ENCODE measurements around the gene VIPR2. TPM values are rescaled to one million over a fixed set of nuclear protein-coding genes. Genes with fewer than 3 reads are reported as not detected.

The VIPR2 gene
- total and polyA plus RNA-seq, 2 of the 13 experiments (the other 11 are each of a cell fraction or from before 2014, with no cell fraction given) = not detected

DNA sequence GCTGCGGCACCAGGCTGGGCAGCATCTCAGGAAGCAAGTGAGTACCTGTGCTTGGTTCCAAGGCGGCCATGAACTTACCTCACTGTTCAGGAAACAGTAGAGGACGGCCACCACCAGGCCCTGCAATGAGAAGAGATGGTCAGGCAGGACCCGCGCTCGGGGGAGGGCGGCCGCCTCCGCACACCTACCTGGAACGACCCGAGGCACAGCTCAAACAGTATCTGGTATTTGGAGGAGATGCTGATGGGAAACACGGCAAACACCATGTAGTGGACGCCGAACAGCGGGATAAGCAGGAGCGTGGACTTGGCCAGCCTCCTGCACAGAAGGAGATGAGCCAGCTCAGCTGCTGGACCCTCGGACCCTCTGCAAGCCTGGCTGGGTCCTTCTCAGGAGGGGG is 112.9 kb downstream of the VIPR2 start:
- H3K27ac ChIP-seq (ENCODE audit: extremely low read length, insufficient read depth, low read length) = no peak overlapping the region

More for the DNA sequence above, 112.9 kb downstream of the VIPR2 start:
- TF ChIP-seq, protein P1, sequence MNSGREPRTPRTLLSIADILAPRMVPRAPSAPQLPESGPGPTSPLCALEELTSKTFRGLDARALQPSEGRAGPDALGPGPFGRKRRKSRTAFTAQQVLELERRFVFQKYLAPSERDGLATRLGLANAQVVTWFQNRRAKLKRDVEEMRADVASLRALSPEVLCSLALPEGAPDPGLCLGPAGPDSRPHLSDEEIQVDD (CRISPR knock-in tag; IDR thresholded peaks at IDR 0.05; ENCODE audit: borderline replicate concordance) = no peak
- TF ChIP-seq ZNF337 (CRISPR knock-in tag; IDR thresholded peaks at IDR 0.05; ENCODE audit: borderline replicate concordance, low read depth) (no peak), SALL2 (CRISPR knock-in tag; IDR thresholded peaks at IDR 0.05) (no peak), ZNF557 (CRISPR knock-in tag; IDR thresholded peaks at IDR 0.05) (no peak), ZNF432 (CRISPR knock-in tag; IDR thresholded peaks at IDR 0.05; ENCODE audit: borderline replicate concordance) (no peak), RBM39 (IDR thresholded peaks at IDR 0.05; ENCODE audit: low read depth, low read length, poor library complexity, severe bottlenecking) (no peak), AGO2 (optimal IDR thresholded peaks at IDR 0.05; ENCODE audit: low read depth, low read length) (no peak), ZFP36L1 (CRISPR knock-in tag; IDR thresholded peaks at IDR 0.05) (no peak), TBX3 (IDR thresholded peaks at IDR 0.05; ENCODE audit: borderline replicate concordance) (no peak), HDAC2 (CRISPR knock-in tag; IDR thresholded peaks at IDR 0.05) (no peak), SMC3 (IDR thresholded peaks at IDR 0.05; ENCODE audit: low read length) (no peak), AKAP8 (CRISPR knock-in tag; IDR thresholded peaks at IDR 0.05) (no peak), HMG20A (CRISPR knock-in tag; IDR thresholded peaks at IDR 0.05; ENCODE audit: borderline replicate concordance) (no peak), ZNF451 (CRISPR knock-in tag; IDR thresholded peaks at IDR 0.05) (no peak)
- TF ChIP-seq, protein P2, sequence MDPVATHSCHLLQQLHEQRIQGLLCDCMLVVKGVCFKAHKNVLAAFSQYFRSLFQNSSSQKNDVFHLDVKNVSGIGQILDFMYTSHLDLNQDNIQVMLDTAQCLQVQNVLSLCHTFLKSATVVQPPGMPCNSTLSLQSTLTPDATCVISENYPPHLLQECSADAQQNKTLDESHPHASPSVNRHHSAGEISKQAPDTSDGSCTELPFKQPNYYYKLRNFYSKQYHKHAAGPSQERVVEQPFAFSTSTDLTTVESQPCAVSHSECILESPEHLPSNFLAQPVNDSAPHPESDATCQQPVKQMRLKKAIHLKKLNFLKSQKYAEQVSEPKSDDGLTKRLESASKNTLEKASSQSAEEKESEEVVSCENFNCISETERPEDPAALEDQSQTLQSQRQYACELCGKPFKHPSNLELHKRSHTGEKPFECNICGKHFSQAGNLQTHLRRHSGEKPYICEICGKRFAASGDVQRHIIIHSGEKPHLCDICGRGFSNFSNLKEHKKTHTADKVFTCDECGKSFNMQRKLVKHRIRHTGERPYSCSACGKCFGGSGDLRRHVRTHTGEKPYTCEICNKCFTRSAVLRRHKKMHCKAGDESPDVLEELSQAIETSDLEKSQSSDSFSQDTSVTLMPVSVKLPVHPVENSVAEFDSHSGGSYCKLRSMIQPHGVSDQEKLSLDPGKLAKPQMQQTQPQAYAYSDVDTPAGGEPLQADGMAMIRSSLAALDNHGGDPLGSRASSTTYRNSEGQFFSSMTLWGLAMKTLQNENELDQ (CRISPR knock-in tag; IDR thresholded peaks at IDR 0.05; ENCODE audit: borderline replicate concordance) = no peak
- TF ChIP-seq, protein P3, sequence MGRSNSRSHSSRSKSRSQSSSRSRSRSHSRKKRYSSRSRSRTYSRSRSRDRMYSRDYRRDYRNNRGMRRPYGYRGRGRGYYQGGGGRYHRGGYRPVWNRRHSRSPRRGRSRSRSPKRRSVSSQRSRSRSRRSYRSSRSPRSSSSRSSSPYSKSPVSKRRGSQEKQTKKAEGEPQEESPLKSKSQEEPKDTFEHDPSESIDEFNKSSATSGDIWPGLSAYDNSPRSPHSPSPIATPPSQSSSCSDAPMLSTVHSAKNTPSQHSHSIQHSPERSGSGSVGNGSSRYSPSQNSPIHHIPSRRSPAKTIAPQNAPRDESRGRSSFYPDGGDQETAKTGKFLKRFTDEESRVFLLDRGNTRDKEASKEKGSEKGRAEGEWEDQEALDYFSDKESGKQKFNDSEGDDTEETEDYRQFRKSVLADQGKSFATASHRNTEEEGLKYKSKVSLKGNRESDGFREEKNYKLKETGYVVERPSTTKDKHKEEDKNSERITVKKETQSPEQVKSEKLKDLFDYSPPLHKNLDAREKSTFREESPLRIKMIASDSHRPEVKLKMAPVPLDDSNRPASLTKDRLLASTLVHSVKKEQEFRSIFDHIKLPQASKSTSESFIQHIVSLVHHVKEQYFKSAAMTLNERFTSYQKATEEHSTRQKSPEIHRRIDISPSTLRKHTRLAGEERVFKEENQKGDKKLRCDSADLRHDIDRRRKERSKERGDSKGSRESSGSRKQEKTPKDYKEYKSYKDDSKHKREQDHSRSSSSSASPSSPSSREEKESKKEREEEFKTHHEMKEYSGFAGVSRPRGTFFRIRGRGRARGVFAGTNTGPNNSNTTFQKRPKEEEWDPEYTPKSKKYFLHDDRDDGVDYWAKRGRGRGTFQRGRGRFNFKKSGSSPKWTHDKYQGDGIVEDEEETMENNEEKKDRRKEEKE (IDR thresholded peaks at IDR 0.05) = no peak
- Histone ChIP-seq H3K9ac (ENCODE audit: insufficient read depth, low read depth, low read length) (no peak overlapping the region), H3K4me2 (ENCODE audit: low read depth, low read length) (no peak overlapping the region), H3K4me3 (replicated peaks in 1 of 3; ENCODE audit: insufficient read depth in 1 of 3, low read depth in 2 of 3, low read length in 3 of 3) (no peak overlapping the region), H3K9me3 (ENCODE audit: low read length) (no peaks in the 10 kb centered on the region), H2AFZ (ENCODE audit: low read length) (no peak overlapping the region), H3K27me3 (ENCODE audit: control insufficient read depth in 1 of 2, insufficient read depth in 2 of 2, low read length in 2 of 2) (peaks cover 3 to 73% of the 10 kb centered on the region in 2 experiments; a peak in 3 of 5 replicates), H3K36me3 (replicated peaks in 1 of 2; ENCODE audit: control insufficient read depth in 1 of 2, insufficient read depth in 2 of 2, low read length in 2 of 2) (no peaks in the 10 kb centered on the region), H3K4me1 (ENCODE audit: insufficient read depth, low read length) (no peaks in the 10 kb centered on the region; the same call in 1 of the 2 replicates), H3K79me2 (ENCODE audit: insufficient read depth, low read length) (no peaks in the 10 kb centered on the region), H4K20me1 (ENCODE audit: insufficient read depth, low read length) (no peaks in the 10 kb centered on the region)
- FAIRE-seq (no peak), ATAC-seq (no peak), DNase-seq (ENCODE audit: low spot score) (no peak)
- POLR2A ChIA-PET = no interaction called here
- WGBS (ENCODE audit: low lambda C conversion rate) = 82% methylated on average over 16 of the region's 17 CpGs
- in situ Hi-C loops (cut with HindIII; ENCODE audit: extremely low pct_ligation_motif_present, low pct_unique_long_range_greater_than_20kb) = no loop called here
- intact Hi-C loops (cut with micrococcal nuclease; ENCODE audit: unreplicated experiment) = no loop called here
- no TSS peak for BruUV-seq (replicated peaks)
- CTCF ChIA-PET (ENCODE audit: low intra/inter-chr PET ratio, low total read pairs) = no interaction called here
